Left lobe of liver (tissue), 2 donors: Measurements from ENCODE around the gene ADAMTS17. TPM values are rescaled to one million over a fixed set of nuclear protein-coding genes. Genes with fewer than 3 reads are reported as not detected.
"Not testable (repeated sequence)": the region's sequence is repeated elsewhere in the genome, so short reads cannot be mapped to it uniquely, and the experiment has no call there.

Experiments used
- ATAC-seq: fragments of 200-7000 bp; cut with Tn5 transposase; one replicate; pipeline ENCODE4 v1.9.1; 2020; ENCODE audit warnings: mild to moderate bottlenecking, moderate library complexity
- DNase-seq: peaks from one replicate; pipeline ENCODE4 v3.0.0-alpha.2; 2020; ENCODE audit warnings: low spot score
- total RNA-seq: library from RNA; stranded (reverse); gene quantifications from one replicate; pipeline ENCODE4 v1.2.1, GENCODE V29; 2021
- donor health status: DM: no; HTN: no; CAD: no; lungs with moderate emphysema.
- donor health status: DM: no; HTN: yes; CAD: no.

ADAMTS17 gene
- total RNA-seq, 1 donor from 2014 or later: 22.4 TPM

GRCh38 chr15:100341239-100341749, 481 bp downstream of the ADAMTS17 start:
- ATAC-seq (peak; percentile 10), DNase-seq (no peak)

- ATAC-seq (peak; percentile 3), DNase-seq (no peak)
These were observed 995 bp downstream of the ADAMTS17 start for GRCh38 chr15:100340721-100341238.

GRCh38 chr15:100339999-100340398, 1.8 kb downstream of the ADAMTS17 start:
- no peak for DNase-seq
- no peak for ATAC-seq

- not testable (repeated sequence) for ATAC-seq
These were observed 2.3 kb downstream of the ADAMTS17 start for GRCh38 chr15:100339451-100339850.

GRCh38 chr15:100338971-100339444, 2.8 kb downstream of the ADAMTS17 start:
- DNase-seq: peak; percentile 65
- ATAC-seq: peak; percentile 64

More at GRCh38 chr15:100339451-100339850, 2.3 kb downstream of the ADAMTS17 start:
- not testable (repeated sequence) for DNase-seq

GRCh38 chr15:100338247-100338646, 3.5 kb downstream of the ADAMTS17 start:
- DNase-seq (no peak), ATAC-seq (no peak)

GRCh38 chr15:100337096-100338044, 4.4 kb downstream of the ADAMTS17 start:
- DNase-seq: no peak
- no peak for ATAC-seq

- DNase-seq: no peak
- no peak for ATAC-seq
These were observed 5.7 kb downstream of the ADAMTS17 start for GRCh38 chr15:100336061-100336460.

- DNase-seq (no peak), ATAC-seq (no peak)
These were observed 6.3 kb downstream of the ADAMTS17 start for GRCh38 chr15:100335335-100335999.

- DNase-seq: no peak
- no peak for ATAC-seq
These were observed 6.9 kb downstream of the ADAMTS17 start for GRCh38 chr15:100334905-100335304.

- ATAC-seq (no peak), DNase-seq (no peak)
These were observed 7.3 kb downstream of the ADAMTS17 start for GRCh38 chr15:100334456-100334855.

GRCh38 chr15:100334015-100334414, 7.8 kb downstream of the ADAMTS17 start:
- no peak for DNase-seq
- ATAC-seq: no peak

GRCh38 chr15:100333236-100333635, 8.5 kb downstream of the ADAMTS17 start:
- ATAC-seq (no peak), DNase-seq (no peak)

- ATAC-seq (no peak), DNase-seq (no peak)
These were observed 9.1 kb downstream of the ADAMTS17 start for GRCh38 chr15:100332721-100333120.

GRCh38 chr15:100332231-100332630, 9.5 kb downstream of the ADAMTS17 start:
- no peak for DNase-seq
- no peak for ATAC-seq

GRCh38 chr15:100330629-100331215, 11.1 kb downstream of the ADAMTS17 start:
- no peak for DNase-seq
- ATAC-seq: no peak

- no peak for ATAC-seq
- DNase-seq: no peak
These were observed 11.6 kb downstream of the ADAMTS17 start for GRCh38 chr15:100330221-100330620.

- no peak for ATAC-seq
These were observed 13.0 kb downstream of the ADAMTS17 start for GRCh38 chr15:100328796-100329195.

GRCh38 chr15:100318880-100319279, 22.9 kb downstream of the ADAMTS17 start:
- DNase-seq (no peak), ATAC-seq (no peak)

More at GRCh38 chr15:100328796-100329195, 13.0 kb downstream of the ADAMTS17 start:
- no peak for DNase-seq

- peak; percentile 18 for DNase-seq
- ATAC-seq: no peak
These were observed 26.9 kb downstream of the ADAMTS17 start for GRCh38 chr15:100314809-100315400.
